Activated CD4-positive, CD25-positive, alpha-beta regulatory T cell treated with anti-CD3 and anti-CD28 coated beads, Interleukin-2, amount 50 U/mL, for 16 hours (primary cell): ENCODE results near the gene NIPAL4.

Experiments
- DNase-seq: peaks from one replicate; pipeline ENCODE4 v3.0.0-alpha.2; 2020; ENCODE audit warnings: low read depth, low spot score

Gene NIPAL4

GRCh38 chr5:157485811-157486210 is 25.8 kb downstream of the NIPAL4 start:
- DNase-seq: no peak

DNA sequence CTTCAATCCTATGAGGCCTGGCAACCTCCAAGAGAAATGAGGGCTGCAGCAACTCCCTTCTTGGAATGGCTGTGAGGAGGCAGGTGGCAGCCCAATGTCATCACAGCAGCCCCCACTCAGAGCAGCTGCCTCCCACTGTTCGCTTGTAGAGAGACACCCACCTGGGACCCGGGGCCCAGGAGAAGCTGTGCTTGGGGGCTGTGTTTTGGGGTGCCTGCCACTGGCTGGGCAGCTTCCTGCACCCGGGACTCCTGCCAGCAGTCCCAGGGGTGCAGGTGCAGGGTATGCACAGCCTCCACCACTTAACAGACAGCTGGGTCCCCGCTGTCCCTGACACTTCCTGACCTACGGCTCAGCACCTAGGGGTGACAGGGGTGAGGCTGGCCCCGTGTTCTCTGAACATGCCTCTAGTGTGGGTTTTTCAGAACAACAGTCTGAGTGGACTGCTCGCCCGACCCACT is 26.2 kb downstream of the NIPAL4 start:
- DNase-seq: no peak

GRCh38 chr5:157486861-157487260 is 26.8 kb downstream of the NIPAL4 start:
- DNase-seq: no peak

DNA sequence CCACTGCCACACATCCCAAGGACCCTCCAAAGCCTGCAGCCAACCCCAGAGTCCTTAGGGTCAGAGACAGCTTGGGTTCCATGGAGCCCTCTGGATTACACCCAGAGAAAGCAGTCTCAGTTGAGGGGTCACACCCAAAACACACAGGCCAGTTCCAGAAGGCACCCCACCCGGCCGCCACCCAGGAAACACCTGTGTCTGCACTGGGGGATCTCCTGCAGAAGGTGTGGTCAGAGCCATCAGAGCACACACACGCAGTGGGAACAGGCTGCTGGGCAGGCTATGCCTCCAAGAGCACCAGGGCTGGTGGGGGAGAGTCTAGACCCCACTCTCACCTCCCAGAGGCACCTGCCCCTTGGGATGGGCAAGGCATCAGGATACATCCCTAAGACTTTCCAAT is 27.3 kb downstream of the NIPAL4 start:
- DNase-seq: no peak

GRCh38 chr5:157491471-157491995 is 31.5 kb downstream of the NIPAL4 start:
- no peak for DNase-seq

DNA sequence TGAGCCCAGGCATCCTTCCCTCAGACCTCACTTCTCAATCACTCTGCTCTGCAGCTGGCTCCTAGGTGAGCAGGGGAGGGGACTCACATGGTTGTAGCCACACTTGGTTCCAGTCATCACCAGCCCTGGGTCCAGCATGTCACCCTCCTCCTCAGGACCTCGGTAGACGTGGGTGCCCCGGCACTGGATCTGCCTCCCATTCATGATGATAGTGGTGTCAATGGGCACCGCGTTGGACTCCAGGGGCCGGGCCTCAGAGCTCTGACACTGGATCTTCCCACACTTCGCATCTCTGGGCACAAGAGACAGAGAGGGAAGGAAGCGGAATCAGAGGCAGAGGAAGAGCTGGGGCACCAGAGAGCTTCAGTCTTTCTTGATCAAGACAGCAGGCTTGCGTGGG is 32.9 kb downstream of the NIPAL4 start:
- DNase-seq: no peak

DNA sequence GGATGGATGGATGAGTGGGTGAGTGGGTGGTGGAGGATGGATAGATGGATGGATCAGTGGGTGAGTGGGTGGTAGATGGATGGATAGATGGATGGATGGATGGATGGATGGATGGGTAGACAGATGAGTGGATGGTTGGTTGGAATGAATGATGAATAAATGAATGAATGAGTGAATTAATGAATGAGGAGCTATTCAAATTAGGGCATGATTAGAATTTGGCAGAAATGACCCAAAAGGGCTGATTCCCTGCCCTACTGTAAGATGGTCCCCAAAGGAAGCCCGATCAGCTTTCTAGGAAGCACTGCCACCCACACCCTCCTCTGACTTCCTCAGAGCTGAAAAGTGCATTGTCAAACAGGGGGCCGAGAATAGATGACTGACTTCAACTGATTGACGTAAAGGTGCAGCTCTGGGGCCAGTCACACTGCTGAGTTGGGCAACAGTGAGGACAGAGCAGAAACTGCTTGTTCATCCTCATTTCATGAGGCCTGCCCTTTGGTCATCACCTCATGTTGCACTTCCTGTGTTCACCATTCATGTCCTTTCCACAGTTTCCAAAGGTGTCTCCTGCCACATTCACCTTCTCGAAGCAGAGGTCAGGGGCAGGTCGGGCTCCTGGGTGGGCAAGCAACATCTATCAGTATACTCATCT is 34.3 kb downstream of the NIPAL4 start:
- no peak for DNase-seq

DNA sequence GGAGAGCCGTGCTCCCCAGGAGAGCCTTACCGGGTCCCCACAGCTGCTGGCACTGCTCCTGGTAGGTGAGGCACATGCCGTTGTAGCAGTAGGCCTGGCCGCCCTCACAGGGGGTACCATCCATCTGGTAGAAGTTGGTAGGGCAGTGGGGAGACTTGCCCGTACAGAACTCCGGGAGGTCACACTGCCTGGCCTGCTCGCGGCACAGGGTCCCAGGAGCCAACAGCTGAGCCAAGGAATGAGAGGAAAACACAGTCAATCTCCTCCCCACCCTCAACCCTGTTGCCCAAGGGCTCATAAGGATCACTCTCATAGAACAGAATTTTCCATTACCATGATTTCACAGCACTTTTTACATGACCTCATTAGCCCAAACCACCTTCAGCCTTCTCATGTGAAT is 36.9 kb downstream of the NIPAL4 start:
- DNase-seq: no peak

DNA sequence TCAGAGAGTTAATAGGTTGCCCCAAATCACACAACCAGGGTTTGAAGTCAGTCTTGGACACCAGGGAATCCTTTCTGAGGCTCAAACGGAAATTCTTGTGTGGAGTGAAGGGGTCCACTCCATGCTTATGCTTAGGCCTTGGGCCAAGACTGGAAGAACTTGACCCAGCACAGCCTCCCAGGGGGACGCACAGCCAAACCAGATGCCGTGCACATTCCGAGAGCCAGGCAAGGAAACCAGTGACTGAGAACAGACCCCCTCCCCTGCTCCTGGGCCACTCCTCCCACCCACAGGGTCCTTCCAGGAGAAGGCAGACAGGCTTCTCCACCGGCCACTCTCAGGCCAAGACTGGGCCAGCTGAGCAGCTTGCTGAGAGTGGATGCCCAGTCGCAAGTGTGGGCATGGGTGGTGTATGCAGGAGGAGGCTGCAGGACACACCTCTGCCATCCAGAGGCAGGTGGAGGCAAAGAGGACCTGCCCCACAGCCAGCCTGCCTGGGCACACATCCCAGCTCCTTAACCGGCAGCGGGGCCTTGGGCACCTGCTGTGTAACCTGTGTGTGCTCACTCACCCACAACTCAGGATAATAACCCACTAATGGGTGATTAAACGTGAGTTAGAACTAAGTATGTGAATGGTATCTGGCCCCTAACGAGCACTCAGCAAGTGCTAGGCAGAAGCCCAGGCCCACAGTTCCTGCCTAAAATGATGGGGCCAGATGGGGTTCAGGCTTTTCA is 38.0 kb downstream of the NIPAL4 start:
- DNase-seq: no peak

GRCh38 chr5:157502143-157502647 is 42.2 kb downstream of the NIPAL4 start:
- DNase-seq: no peak

GRCh38 chr5:157504053-157504452 is 44.0 kb downstream of the NIPAL4 start:
- DNase-seq: no peak

- no peak for DNase-seq
Observed at GRCh38 chr5:157505496-157505895, 45.5 kb downstream of the NIPAL4 start.

- no peak for DNase-seq
Observed at GRCh38 chr5:157506066-157506590, 46.1 kb downstream of the NIPAL4 start.

DNA sequence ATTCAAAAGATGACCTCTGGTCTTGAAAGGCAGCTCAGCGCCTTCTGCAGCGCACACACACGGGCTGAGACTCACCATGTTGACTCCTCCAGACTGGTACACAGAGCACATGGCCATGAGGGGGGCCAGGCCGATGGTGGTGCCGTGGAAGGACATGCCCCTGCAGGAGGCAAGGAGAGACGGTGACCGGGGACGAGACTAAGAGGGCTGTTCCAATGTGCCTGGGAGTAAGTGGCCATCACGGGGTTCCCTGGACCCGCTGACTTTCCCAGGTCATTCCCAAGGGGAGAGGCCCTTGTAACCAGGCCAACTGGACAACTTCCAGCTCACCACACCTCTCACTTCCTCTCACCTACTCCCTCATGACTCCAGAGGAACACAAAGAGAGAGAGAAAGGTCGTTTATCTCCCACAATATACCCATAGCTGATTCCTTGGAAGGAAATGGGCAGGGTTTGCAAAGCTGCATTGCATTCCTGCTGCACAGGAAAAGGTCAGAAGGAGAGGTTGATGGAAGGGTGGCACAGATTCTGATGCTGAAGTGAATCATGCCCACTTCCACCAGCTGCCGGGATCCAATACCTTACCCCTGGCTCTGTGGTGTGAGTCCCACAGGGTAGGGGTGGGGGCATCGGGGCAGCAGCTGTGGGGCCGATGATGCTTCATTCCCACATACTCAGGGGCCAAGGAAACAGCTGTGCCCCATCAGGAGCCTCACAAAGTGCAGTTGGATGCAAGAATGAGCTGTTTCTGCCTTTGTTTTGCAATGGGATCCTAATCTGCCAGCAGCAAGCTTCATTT is 47.2 kb downstream of the NIPAL4 start:
- DNase-seq: no peak

DNA sequence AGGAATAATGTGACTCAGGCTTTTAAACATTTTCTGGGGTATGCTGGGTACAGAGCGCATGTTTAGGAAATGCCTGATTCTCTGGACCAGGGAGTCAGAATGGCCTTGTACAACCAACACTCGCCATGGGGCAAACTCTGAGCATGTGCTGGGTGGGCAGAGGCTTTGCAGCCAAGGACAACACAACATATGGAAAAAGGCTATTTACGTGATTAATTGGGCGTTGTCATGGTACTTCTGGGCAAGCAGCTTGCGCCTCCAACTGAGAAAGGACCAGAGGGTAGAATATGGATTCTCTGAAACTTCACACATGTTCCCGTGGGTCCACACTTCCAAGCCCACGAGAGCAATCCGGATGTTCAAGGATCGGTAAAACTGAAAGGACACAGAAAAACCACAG is 49.1 kb downstream of the NIPAL4 start:
- DNase-seq: no peak

DNA sequence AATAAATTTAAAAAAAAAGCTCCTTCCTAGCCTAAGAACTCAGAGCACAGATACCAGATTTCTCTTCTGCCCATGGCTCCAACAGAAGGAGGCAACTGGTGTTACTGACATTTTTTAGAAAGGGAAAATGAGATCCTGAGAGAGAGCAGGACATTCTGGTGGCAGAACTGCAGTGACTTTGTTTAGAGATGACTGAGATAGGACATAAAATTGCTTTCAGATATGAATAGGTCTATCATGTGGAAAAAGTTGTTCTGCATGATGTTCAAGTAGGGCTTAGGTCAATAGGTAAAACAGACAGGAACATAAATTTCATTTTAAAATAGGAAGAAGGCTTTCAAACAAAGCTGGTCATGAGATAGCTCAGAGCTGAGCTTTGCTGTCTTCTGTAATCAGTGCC is 49.6 kb downstream of the NIPAL4 start:
- no peak for DNase-seq

- DNase-seq: no peak
Observed at GRCh38 chr5:157510682-157511081, 50.7 kb downstream of the NIPAL4 start.

GRCh38 chr5:157511651-157512644 is 51.9 kb downstream of the NIPAL4 start:
- no peak for DNase-seq

DNA sequence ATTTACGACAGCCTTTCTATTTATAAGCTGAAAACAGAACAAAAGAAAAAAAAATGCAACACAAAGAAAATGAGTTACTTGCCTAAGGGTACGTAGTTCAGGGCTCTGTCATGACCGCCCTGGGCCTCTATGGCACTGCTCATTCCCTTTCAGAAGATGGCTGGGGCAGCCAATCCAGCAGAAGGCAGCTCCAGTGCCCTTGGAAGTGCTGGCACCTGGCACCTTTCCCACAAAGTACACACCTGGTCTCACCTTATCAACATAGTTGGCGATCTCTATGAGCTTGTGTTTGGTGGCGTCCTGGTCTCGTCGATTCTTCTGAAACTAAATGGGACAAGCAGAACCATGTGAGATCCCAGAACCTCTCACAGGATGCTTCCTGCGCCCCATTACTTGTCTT is 53.2 kb downstream of the NIPAL4 start:
- DNase-seq: no peak

- DNase-seq: no peak
Observed at GRCh38 chr5:157514974-157515373, 55.0 kb downstream of the NIPAL4 start.

- DNase-seq: no peak
Observed at GRCh38 chr5:157516006-157516405, 56.0 kb downstream of the NIPAL4 start.
